Spinal cord (tissue), 10 donors: ENCODE data around the gene METTL14. TPM values are rescaled to one million over a fixed set of nuclear protein-coding genes. Genes with fewer than 3 reads are reported as not detected.
A peak's percentile ranks its signal among the peaks of the same experiment; 100 is the strongest.
"Not testable (repeated sequence)": the region's sequence is repeated elsewhere in the genome, so short reads cannot be mapped to it uniquely, and the experiment has no call there.

Source experiments
- DNase-seq, 6 donors: peaks; one replicate each; pipeline versions ENCODE4 v3.0.0 to v3.0.0-alpha.2; 2013 to 2015; ENCODE audit warnings: low spot score in 6 of 6, low read depth in 4 of 6
- H3K27ac ChIP-seq: one replicate; pipeline ENCODE4 v1.5.1; 2013; ENCODE audit warnings: low read depth, low read length, control low read depth
- H3K27me3 ChIP-seq: one replicate; pipeline ENCODE4 v1.6.1; 2013; ENCODE audit warnings: low read length; ENCODE audit not compliant: control insufficient read depth, insufficient read depth
- H3K36me3 ChIP-seq: one replicate; pipeline ENCODE4 v1.6.1; 2013; ENCODE audit warnings: low read length; ENCODE audit not compliant: control insufficient read depth, insufficient read depth
- H3K4me1 ChIP-seq: one replicate; pipeline ENCODE4 v1.6.1; 2013; ENCODE audit warnings: low read length; ENCODE audit not compliant: control insufficient read depth, insufficient read depth
- H3K4me3 ChIP-seq: one replicate; pipeline ENCODE4 v1.5.1; 2013; ENCODE audit warnings: low read depth, low read length, control low read depth
- H3K9me3 ChIP-seq: one replicate; pipeline ENCODE4 v1.6.1; 2013; ENCODE audit warnings: low read length; ENCODE audit not compliant: control insufficient read depth, insufficient read depth
- WGBS: methylation state at CpG from one replicate; pipeline ENCODE4 v1.1.5; 2013; ENCODE audit warnings: missing lambda C conversion rate; ENCODE audit not compliant: insufficient coverage; 5-methylcytosine and 5-hydroxymethylcytosine counted together
- long read RNA-seq, 4 donors: transcript quantifications; one replicate each; lab custom pipeline, GENCODE V29; 2026
- polyA plus RNA-seq, 2 donors: library from polyadenylated mRNA; unstranded; fragments of 120-200 nt; gene quantifications; one replicate each; pipeline ENCODE4 v1.2.1, GENCODE V29; 2013; ENCODE audit not compliant: insufficient read length in 2 of 2
- total RNA-seq, 2 donors: library from RNA; depleted of rRNA in 1 of 2; stranded (reverse); fragments of 120-200 nt in 1 of 2; fragments of >200 nt in 1 of 2; gene quantifications; one replicate each; pipeline versions ENCODE4 v1.2.3 to v1.2.4, GENCODE V29; 2013 to 2014
- donor health status: healthy.

Gene METTL14
- total RNA-seq (10 to 100 TPM; 15.6 to 40.8 TPM), polyA plus RNA-seq (10 to 100 TPM; 26.7 to 39.2 TPM)
- long read RNA-seq, donor 1, full-length matches to known transcripts = 9 of 9 reads
- long read RNA-seq, donor 1, partial matches to known transcripts = 0 of 9 reads
- long read RNA-seq, donor 1, other reads (novel, unspliced or antisense) = 0 of 9 reads
- long read RNA-seq, donor 2, full-length matches to known transcripts = 1 of 1 reads
- long read RNA-seq, donor 2, partial matches to known transcripts = 0 of 1 reads
- long read RNA-seq, donor 2, other reads (novel, unspliced or antisense) = 0 of 1 reads
- long read RNA-seq, donor 3, full-length matches to known transcripts = 3 of 3 reads
- long read RNA-seq, donor 3, partial matches to known transcripts = 0 of 3 reads
- long read RNA-seq, donor 3, other reads (novel, unspliced or antisense) = 0 of 3 reads
- long read RNA-seq, donor 4, full-length matches to known transcripts = 5 of 37 reads
- long read RNA-seq, donor 4, partial matches to known transcripts = 32 of 37 reads
- long read RNA-seq, donor 4, other reads (novel, unspliced or antisense) = 0 of 37 reads

DNA sequence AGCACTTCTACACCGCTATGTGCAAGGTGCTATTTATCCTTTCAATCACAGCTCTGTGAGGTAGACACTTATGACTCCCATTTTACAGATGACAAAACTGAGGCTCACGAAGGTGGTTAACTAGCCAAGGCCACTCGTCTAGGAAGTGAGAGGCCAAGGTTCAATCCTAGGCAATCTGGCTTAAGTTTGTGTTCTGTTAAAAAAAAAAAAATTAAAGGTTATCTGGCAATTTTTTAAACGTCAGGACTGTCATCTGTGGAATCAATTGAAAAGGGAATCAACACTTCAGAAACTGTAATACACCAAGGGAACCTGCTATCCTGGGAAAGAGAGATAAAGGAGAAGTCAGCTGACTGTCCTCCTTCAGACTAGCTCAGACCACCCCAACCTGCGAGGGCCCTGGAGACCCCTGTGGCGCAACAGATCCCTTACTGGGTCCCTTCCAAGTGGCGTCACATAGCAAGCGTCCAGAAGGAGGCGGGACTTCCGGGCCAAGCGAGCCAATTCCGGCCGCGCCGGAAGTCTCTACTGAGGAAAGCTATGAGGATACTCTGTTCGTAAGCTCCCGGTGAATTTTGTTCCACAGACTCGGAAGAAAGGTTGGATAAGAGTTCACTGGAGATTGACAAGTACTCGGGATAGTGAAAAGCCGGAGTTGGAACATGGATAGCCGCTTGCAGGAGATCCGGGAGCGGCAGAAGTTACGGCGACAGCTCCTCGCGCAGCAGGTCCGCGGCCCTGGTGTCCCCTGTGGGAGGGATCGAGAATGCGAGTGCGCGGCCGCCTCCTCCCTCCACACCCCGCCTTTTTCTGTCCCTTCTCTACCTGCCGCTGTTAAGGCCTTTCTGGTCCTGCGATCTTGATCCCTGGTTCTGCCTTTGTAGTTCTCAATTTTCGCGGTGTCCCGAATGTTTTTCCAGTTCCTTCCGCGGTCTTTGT lies at the start of gene METTL14:
Gene METTL14, plus strand, starts transcription at position 520 of the 939 bp plus-strand sequence. Its CDS starts 143 bp downstream, at position 663.
- H3K9me3 ChIP-seq = no peaks in the 10 kb centered on the region
- H3K4me3 ChIP-seq = peak within 1 kb of the TSS; percentile 65
- WGBS = 3% methylated on average over 39 of the region's 42 CpGs
- H3K27ac ChIP-seq = peak within 1 kb of the TSS; percentile 88
- no peaks in the 10 kb centered on the region for H3K4me1 ChIP-seq
- H3K36me3 ChIP-seq = peaks cover 16% of the 10 kb centered on the region
- peak; percentile 91 to 99 (median 96) for DNase-seq
- no peaks in the 10 kb centered on the region for H3K27me3 ChIP-seq

DNA sequence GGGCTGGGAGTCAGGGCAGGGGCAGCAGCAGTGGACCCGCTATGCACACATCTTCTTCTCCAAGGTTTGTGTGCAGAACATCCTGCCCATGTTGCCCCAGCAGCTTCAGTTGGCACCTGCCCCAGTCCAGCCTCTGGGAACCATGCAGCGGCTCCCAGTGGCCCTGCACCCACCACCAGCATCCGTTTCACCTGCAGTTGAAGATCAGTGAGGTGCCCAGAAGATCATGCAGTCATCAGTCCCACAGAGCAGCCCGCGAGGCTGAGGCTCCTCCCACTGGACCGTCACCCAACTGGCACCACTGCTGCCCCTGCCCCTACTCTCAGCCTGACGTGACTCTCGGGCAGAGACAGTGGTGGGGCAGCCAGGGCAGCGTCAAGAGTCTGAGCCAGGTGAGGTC lies 49.1 kb upstream of the METTL14 start:
- not testable (repeated sequence) for H3K4me1 ChIP-seq, DNase-seq, H3K27me3 ChIP-seq, H3K9me3 ChIP-seq, H3K27ac ChIP-seq, H3K4me3 ChIP-seq
- WGBS = 91% methylated on average over 4 of the region's 9 CpGs
- H3K36me3 ChIP-seq = peaks cover 34% of the 10 kb centered on the region

DNA sequence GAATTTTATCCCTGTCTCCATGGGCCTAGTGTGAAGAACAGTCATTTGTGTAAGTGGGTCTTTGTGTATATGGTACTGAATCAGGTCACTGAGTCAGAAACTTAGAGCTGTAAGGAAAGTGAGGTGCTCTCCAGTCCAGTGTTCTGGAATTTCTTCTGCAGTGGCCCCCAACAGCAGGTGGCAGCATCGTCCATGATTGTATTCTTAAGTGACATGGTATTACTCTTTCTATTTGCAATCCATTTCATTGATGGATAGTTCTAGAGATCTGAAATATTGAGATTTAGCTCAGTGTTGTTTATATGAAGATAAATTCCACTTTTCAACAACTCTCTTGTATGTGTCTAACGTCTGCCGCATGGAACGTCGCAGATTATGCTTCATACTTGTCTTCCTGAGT lies 20.5 kb upstream of the METTL14 start:
- not testable (repeated sequence) for H3K27ac ChIP-seq, H3K4me3 ChIP-seq, H3K36me3 ChIP-seq, H3K9me3 ChIP-seq, H3K4me1 ChIP-seq, H3K27me3 ChIP-seq, DNase-seq
- 70% methylated on average over 4 of the region's 5 CpGs for WGBS

DNA sequence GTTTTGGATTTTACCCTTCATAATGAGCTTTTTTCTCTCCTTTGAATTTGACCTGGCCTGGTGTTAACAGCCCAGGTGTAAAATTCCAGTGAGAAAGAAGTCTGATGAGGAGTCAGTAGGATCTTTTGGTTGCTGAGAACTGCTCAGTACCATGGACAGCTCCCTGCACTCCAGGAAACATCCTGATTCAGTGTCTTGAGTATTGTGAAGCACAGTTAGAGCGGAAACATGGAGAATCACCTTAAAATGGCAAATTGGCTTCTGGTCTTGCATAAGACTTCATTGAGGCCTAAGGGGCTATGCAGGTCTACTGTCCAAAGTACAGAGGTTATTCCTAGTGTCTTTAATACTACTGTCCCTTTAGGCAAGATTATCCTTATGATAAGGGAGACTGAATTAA lies 16.0 kb upstream of the METTL14 start:
- H3K36me3 ChIP-seq, H3K27me3 ChIP-seq, H3K27ac ChIP-seq, H3K9me3 ChIP-seq, H3K4me1 ChIP-seq, H3K4me3 ChIP-seq: not testable (repeated sequence)
- WGBS = 33% methylated on average over 1 of the region's 1 CpG
- DNase-seq = peak in 3 of 6 donors; percentile 20 to 68 (median 26)

DNA sequence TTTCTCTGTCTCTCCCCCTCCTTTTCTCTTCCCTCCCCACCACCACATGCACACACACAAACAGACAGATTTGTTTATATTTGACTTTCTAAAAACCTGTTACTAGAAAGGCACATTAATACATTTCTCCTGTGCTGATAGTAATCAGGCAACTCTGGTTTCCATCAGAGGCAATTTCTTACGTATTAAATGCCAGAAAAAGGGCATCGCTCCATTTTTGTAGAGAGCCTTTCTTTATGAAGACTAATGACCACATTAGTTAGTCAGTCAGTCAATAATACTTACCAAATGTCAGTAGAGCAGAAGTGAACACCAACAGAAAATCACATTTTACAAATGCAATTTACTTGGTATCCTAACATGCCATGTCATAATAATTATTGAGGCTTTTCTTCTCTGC lies 14.2 kb upstream of the METTL14 start:
- H3K9me3 ChIP-seq, H3K4me1 ChIP-seq, H3K36me3 ChIP-seq, H3K27me3 ChIP-seq, DNase-seq, H3K4me3 ChIP-seq, H3K27ac ChIP-seq: not testable (repeated sequence)
- no CpG with 5 or more reads among the region's 2 CpGs for WGBS

DNA sequence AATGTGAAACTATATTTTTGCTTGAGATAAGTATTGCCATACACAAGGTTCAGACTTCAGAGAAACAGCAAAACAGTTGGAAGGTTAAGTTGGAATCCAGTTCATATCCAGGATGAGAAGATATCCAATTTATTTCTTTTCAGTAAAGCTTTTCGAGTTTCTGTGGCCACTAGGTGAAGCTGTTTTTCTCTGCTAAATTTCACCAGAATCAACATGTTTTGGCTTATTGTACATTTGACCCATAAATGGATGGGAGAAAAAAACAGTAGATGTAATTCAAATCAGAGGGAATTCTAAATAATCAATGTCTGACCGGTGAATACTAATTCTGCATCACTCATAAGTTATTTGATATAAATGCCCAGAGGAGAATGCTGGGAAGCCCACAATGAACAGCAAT lies 9.1 kb upstream of the METTL14 start:
- WGBS = no CpG with 5 or more reads among the region's 2 CpGs
- H3K4me3 ChIP-seq = no peak overlapping the region
- H3K27me3 ChIP-seq = no peaks in the 10 kb centered on the region
- no peak overlapping the region for H3K27ac ChIP-seq
- no peaks in the 10 kb centered on the region for H3K9me3 ChIP-seq
- H3K36me3 ChIP-seq = no peaks in the 10 kb centered on the region
- no peaks in the 10 kb centered on the region for H3K4me1 ChIP-seq
- DNase-seq = no peak

DNA sequence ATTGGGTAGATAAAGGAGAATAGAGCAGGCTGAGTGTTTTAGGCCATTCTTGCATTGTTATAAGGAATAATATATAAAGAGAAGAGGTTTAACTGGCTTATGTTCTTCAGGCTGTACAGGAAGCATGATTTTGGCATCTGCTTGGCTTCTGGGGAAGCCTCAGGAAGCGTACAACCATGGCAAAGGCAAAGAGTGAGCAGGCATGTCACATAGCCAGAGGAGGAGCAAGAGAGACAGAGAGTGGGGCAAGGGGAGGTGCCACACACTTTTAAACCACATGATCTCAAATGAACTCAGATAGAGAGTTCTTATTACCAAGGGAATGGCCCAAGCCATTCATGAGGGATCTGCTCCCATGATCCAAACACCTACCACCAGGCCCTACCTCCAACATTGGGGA lies 4.4 kb upstream of the METTL14 start:
- Histone ChIP-seq H3K27ac (no peak overlapping the region), H3K36me3 (no peaks in the 10 kb centered on the region), H3K27me3 (no peaks in the 10 kb centered on the region), H3K9me3 (no peaks in the 10 kb centered on the region), H3K4me1 (no peaks in the 10 kb centered on the region), H3K4me3 (no peak overlapping the region)
- DNase-seq = no peak
- WGBS = no CpG with 5 or more reads among the region's 1 CpG

DNA sequence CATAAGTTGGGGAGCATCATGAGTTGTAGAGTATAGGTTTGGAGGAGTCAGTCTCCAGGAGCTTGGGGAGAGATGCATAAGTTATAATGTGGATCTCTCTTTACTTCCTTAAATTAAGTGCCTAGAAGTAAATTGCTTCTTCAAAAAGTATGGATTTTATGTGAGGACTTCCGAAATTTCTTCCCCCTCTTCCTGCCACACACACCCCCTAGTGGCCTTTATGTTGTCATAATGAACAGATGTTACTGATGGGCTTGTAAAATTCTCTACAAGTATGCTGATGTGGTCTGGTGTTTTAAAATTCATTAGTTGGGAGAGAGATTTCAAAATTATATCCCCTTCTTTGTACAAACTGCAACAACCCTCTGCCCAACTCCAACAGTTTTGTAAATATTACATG lies 2.3 kb upstream of the METTL14 start:
- H3K27me3 ChIP-seq = no peaks in the 10 kb centered on the region
- H3K9me3 ChIP-seq = no peaks in the 10 kb centered on the region
- H3K36me3 ChIP-seq = peaks cover 3% of the 10 kb centered on the region
- no peak overlapping the region for H3K4me3 ChIP-seq
- peak in 1 of 6 donors; percentile 40 for DNase-seq
- H3K4me1 ChIP-seq = no peaks in the 10 kb centered on the region
- no CpG with 5 or more reads among the region's 1 CpG for WGBS
- no peak overlapping the region for H3K27ac ChIP-seq

DNA sequence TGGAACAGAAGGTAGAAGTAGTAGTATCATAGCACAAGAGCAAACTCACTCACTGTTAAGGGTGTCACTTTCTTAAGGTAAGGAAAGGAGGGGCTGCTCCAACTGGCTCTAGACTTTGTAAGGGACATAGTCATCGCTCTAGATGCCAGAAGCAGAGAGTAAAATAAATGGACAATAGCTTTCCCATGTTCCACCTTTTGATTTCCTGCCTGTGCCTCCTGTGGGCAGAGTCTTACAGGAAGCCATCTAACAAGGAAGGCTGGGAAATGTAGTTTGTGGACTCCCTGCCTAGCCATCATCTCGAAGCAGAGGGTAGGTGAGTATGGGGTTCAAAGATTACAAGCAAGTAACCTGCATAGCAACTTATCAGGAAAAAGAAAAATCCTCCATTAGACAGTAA lies 1.7 kb upstream of the METTL14 start:
- Histone ChIP-seq H3K4me3 (no peak overlapping the region), H3K27me3 (no peaks in the 10 kb centered on the region), H3K27ac (no peak overlapping the region), H3K9me3 (no peaks in the 10 kb centered on the region), H3K4me1 (no peaks in the 10 kb centered on the region), H3K36me3 (peaks cover 7% of the 10 kb centered on the region)
- WGBS = 0% methylated on average over 1 of the region's 2 CpGs
- peak in 2 of 6 donors; percentile 4 to 43 for DNase-seq
